Umbilical cord (tissue), 2 donors: ENCODE measurements around the gene RNF138. TPM values are rescaled to one million over a fixed set of nuclear protein-coding genes. Genes with fewer than 3 reads are reported as not detected.
A peak's percentile ranks its signal among the peaks of the same experiment; 100 is the strongest.
"Not testable (repeated sequence)": the region's sequence is repeated elsewhere in the genome, so short reads cannot be mapped to it uniquely, and the experiment has no call there.

Source experiments
- DNase-seq: peaks from one replicate; pipeline ENCODE4 v3.0.0-alpha.2; 2015; ENCODE audit warnings: low spot score
- total RNA-seq: library from RNA; depleted of rRNA; stranded (reverse); fragments of >200 nt; gene quantifications from one replicate; pipeline ENCODE4 v1.2.3, GENCODE V29; 2014; ENCODE audit warnings: low replicate concordance; ENCODE audit not compliant: insufficient read depth

The RNF138 gene
- total RNA-seq, 1 donor from 2014 or later, result 19.3 TPM

DNA sequence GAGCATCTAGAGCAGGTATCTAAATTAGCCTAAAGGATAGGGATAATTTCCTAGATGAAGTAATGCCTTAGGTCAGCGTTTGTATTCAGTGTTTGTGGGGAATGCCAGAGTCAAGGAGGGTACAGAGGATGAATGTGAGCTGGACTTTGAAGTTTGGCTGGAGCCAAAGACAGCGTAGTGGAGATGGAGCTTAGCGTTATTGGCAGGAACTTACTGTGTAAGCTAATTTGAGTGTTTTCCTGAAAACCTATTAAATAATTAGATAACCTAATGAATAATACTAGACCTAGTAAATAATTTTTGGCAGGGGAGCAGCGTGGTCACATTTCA, 4.2 kb downstream of the RNF138 start:
- DNase-seq, result no peak

DNA sequence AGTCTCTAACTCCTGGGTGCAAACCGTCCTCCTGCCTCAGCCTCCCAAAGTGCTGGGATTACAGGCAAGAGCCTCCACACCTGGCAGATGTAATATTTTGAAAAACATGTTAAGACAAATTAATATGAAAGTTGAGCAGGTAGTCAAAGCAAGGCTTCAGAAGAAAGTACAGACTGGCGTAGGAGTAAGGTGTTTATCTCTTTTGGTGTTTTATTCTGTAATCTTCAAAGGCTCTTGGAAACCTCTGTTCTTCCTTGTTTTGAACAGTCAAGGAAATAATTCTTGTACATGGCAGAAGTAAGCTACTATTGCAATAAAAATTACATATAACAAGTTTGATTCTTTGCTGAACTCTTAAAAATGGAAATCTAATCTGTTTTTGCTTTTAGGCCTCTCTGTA, 5.3 kb downstream of the RNF138 start:
- no peak for DNase-seq

DNA sequence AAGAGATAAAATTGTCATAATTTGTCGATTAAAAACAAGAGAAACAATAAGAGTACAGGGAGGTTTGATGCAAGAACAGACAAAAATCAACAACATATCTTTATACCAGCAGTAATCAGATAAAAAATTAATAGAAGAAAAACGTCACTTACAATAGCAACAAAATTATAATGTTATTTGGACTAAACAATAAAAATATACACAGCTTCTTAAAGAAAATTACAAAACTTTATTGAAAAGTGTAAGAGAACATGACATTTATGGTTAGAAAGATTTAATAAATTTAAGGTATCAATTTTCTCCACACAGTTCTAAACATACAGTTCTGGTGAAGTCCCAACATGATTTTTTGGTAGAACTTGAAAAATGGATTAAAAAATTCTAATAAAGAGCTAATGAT, 12.8 kb downstream of the RNF138 start:
- DNase-seq, result no peak

DNA sequence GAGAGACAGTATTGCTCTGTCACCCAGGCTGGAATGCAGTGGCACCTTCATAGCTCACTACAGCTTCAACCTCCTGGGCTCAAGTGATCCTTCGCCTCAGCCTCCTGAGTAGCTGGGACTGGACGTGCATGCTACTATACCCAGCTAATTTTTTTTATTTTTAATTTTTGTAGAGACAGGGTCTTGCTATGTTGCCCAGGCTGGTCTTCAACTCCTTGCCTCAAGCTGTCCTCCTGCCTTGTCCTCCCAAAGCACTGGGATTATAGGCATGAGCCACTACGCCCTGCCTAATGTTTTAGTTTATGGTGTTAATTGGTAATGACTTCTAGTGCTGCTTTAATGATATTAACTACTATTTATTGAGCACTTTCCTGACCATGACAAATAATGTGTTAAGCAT, 18.3 kb downstream of the RNF138 start:
- DNase-seq, result no peak

DNA sequence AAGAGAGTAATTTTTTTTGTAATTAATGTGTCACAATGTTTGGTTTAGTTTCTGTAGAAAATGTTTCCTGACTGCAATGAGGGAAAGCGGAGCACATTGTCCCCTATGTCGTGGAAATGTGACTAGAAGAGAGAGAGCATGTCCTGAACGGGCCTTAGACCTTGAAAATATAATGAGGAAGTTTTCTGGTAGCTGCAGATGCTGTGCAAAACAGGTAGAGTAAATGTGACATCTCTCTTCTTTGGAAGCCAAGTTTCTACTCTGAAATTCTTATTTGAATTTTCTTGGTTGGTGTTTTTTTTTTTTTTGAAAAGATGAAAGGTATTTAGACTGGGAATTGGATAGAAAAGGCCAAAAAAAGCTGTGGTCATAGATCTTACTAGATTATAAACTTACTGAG, 20.0 kb downstream of the RNF138 start:
- DNase-seq, result no peak

DNA sequence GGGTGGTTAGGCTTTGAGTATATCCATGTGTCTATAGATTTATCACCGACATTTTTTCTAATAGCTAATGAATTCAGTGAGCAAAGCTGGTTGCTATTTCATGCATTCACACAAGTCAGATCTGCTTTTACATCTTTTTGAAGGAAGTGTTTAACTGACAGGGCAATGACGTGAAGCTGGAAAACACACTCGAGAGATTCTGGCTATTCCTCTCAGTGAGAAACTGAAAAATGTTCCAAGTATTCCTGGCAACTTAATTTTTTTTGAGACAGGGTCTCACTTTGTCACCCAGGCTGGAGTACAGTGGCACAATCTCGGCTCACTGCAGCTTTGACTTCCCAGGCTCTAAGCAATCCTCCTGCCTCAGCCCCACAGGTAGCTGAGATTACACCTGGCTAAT, 21.2 kb downstream of the RNF138 start:
- DNase-seq, result no peak

DNA sequence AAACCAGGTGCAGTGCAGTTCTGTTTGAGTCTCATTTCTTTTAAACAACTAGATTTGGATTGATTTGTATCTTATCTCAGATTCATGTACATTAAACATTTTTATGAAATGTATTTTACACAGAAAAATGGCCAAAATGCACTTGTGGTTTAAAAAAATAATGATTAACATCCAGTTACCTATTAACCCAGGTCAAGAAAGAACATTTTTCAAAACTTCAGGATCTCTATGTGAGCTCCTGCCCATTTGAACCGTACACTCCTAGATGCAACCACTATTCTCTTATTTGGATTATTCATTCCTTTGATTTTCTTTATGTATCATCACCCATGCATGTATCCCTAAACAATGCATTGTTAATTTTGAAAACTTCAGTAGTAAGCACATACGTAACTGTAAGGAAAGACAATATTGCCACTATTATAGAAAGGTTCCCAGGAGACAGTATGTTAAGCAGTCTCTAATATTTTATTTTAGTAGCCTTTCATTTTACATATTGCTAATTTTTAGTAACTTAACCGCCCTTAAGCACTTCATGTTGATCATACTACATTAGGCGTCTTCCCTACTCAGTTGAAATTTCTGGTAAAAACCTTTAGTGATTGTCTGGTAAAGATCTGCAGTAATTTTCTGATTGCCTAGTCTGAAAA, 22.7 kb downstream of the RNF138 start:
- no peak for DNase-seq

DNA sequence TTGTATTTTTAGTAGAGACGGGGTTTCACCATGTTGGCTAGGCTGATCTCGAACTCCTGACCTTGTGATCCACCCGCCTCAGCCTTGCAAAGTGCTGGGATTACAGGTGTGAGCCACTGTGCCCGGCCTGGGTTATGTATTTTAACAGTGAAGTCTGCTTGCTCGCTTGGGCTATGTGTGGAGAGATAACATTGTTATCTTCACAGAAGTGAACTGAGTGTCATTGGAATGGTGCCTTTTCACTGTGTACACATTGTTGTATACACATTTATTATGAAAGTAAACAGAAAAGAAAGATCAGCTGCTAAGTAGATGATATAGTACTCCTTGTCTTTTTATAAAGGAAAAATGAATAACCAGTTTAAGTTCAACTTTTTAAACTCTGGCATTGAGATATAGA, 30.4 kb downstream of the RNF138 start:
- no peak for DNase-seq

DNA sequence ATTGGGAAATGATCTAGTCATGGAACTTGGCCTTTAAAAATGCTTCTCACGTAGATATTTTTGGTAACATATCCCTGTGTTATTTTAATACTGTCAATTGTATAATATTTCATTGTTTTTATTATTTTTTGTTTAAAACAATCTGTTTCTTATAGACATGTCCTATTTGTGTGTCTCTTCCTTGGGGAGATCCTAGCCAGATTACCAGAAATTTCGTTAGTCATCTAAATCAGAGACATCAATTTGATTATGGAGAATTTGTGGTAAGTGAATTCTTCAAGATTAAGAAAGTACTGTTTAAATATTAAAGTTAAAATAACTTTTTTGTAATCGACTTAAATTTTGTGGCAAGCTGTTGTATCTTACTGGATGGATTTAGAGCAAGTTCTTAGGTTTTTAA, 34.9 kb downstream of the RNF138 start:
- DNase-seq, result no peak

DNA sequence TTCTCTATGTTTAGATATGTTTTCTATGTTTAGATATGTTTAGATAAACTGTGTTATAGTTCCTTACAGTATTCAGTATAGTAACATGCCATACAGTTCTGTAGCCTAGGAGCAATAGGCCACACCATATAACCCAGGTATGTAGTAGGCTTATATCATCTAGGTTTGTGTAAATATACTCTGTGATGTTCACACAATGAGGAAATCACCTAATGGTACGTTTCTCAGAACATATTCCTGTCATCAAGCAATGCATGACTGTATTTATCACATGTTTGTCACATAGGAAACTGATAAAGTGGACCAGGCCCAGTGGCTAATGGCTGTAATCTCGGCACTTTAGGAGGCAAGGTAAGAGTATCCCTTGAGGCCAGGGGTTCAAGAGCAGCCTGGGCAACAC, 44.0 kb downstream of the RNF138 start:
- DNase-seq, result no peak

DNA sequence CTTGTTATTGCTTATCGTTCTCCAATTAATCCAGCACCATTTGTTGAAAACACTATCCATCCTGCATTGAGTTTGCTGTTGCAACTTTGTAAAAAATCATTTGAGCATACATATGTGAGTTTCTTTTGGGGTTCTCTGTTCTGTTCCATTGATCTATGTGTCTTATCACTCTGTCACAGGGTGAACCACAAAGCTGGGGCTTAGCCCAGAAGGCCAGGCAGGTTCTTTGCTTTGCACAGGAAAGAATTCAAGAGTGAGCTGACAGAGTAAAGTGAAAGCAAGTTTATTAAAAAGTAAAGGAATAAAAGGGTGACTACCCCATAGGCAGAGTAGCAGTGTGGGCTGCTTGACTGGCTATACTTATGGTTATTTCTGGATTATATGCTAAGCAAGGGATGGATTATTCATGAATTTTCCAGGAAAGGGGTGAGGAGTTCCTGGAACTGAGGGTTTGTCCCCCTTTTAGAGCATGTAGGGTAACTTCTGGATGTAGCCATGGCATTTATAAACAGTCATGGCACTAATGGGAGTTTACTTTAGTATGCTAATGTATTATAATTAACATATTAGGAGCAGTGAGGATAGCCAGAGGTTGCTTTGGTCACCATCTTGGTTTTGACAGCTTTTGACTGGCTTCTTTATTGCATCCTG, 46.8 kb downstream of the RNF138 start:
- DNase-seq, result no peak

DNA sequence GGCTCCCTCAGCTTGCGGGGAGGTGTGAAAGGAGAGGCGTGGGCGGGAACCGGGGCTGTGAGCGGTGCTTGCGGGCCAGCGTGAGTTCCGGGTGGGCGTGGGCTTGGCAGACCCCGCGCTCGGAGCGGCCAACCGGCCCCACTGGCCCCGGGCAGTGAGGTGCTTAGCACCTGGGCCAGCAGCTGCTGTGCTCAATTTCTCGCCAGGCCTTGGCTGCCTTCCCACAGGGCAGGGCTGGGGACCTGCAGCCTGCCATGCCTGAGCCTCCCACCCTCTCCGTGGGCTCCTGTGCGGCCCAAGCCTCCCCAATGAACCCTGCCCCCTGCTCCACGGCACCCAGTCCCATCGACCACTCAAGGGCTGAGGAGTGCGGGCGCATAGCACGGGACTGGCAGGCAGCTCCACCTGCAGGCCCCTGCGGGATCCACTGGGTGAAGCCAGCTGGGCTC, 48.2 kb downstream of the RNF138 start:
- no peak for DNase-seq

DNA sequence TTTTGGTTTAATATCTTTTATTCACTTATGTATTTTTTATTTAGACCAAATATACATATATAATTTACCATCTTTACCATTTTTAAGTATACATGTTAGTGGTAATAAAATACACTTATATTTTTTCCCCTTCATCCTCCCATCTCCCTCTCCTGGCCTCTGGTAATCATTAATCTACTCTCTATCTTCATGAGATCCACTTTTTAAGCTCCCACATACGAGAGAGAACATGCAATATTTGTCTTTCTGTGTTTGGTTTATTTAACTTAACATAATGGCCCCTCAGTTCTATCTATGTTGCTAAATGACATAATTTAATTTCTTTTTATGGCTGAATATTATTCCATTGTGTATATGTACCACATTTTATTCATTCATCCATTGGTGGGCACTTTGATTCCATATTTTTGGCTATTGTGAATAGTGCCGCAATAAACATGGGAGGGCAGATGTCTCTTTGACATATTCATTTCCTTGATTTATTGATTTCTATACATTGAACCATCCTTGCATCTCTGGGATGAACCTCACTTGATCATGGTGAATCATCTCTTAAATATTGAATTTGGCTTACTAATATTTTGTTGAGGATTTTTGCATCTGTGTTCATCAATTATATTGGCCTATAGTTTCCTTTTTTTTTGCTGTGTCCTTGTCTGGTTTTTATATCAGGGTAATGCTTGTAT, 56.7 kb downstream of the RNF138 start:
- no peak for DNase-seq

DNA sequence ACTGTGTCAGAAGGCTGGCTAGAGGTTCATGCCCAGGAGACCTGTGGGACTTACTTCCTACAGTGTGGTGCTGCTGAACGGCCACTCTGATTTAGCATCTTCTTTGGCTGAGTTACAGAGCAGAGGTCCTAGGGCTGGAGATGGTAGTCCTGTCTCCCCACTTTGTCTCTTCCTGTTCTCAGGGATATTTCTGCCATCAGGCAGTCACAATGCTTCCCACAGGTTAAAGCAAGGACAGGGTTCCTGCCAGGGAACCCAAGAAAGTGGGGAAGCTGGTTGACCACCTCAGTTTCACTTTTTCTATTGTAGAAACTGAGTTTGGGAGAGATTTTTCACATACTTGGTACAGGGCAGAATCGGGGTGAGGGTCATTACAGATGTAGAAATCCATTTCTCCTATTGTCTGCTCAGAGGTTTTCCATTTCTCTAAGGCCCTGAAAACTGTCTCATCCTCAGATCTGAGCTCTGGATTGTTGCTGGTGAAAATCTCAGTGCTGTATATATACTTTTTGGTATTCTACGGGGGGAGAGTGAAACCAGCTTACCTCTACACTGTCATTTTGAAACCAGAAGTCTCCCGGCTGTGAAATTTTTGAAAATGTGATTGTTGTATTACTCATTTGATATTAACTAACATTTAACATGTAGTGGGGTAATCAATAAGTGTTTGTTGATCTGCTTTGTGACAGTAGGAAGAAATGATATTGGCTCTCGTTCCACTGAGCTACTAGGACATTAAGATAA, 61.2 kb downstream of the RNF138 start:
- no peak for DNase-seq

DNA sequence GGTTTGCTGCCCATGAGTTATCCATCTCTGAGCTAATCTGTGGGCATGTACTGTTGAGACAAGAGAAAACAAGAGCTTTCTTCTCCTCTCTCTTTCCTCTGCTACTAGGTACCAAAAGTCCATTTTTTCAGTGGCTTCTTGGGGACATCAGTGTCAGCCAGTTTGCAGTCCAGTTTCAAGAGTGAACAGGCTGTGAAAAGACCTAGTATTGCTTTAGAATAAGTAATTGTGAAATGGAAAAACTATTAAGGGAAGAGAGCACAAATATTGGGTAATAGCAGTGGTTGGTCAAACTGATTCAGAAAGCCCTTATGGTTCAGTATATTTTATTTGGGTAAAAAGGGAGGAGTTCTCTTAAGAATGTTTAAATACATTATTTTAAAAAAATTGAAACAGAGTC, 65.2 kb downstream of the RNF138 start:
- no peak for DNase-seq

DNA sequence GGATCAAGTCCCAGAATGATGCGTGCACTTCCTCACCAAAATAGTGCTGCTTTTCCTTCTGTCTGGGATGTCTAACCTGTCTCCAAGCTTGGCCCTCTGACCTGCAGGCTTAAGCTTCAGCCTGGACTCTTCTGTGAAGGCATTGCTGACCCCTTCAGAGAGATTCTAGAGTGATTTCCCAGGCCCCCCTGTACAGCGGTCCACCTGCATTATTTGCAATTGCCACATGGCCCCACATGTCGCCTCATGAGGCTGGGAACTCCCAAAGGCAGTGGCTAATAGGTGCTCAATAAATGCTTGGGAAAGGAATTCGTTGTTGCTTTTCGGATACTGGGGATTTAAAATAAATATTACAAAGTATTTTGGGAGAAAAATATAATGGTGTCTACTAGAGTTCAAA, 65.9 kb downstream of the RNF138 start:
- DNase-seq, result no peak

DNA sequence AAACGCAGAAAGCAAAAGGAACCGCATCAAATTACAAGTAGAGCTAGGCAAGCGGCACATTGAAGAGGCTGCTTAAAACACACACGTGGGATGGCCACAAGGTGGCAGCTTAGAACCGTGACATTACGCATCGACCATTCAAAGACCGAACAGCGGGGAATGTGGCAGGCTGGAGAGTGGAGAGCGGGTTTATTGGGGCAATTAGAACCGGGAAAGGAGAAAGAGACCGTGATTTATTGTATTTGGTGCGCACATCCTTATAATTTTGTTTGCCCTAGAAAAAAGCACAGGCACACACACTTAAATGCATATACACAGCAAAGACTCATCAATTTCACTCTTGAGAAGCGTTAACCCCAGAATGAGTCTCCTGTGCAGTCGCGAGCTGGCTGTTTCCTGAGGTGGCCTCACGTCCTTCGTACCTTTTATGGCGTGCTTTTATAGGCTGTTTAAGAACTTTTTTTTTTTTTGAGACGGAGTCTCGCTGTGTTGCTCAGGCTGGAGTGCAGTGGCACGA, 66.5 kb downstream of the RNF138 start:
- DNase-seq, result peak; percentile 92

DNA sequence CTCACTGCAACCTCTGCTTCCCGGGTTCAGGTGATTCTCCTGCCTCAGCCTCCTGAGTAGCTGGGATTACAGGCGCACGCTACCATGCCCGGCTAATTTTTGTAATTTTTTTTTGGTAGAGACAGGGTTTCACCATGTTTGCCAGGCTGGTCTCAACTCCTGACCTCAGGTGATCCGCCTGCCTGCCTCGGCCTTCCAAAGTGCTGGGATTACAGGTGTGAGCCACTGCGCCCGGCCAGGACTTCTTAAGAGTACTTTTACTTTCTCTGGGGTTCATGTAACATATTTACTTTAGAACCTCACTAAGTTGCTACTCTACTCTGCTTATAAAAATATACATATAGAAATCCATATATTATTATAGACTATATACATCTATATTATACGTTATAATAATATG, 67.0 kb downstream of the RNF138 start:
- DNase-seq, result not testable (repeated sequence)

DNA sequence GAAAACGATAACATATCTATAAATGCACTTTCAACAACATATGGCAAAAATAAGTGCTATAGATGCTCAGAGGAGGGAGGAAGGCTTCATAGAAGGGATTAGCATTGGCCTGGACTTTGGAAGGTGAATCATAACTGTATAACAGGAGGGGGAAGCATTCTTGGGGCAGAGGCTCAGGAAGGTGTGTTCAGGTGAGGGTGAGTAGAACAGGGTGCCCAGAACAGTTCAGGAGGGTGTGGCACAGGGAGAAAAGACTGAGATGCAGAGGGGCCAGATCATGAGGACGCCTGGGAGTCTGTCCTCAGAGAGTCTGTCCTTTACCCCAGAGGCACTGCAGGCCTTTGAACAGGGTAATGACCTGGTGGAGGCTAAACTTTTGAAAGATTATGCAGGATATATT, 68.9 kb downstream of the RNF138 start:
- DNase-seq, result no peak

DNA sequence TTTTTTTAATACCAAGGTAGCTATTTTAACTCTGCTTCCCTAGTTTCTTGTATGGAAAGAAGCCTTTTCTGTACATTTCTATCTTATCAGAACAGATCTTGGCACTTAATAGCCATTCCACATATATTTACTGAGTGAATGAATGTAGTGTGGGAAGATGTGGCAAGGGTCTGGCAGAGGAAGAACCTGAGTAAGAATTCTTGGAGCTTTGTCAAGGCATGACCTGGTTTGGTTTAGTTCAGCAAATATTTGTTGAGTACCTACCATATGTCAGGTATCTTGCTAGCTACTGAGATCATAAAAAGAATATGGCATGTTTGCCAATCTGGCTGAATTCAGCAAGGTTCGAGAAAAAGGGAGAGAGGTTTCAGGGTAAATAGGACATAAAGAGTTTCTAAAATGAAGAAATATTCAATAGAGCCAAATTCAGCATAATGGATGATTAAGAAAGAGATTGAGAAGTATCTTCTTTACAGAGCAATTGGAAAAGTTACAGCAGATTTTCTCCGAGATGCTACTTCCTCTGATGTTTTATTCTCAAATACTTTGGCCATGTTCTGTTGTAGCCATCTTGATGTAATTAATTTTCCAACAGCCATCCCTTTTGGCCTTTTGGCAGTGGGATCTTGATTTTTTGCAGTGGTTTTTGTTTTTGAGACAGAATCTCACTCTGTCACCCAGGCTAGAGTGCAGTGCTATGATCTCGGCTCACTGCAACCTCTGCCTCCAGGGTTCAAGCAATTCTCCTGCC, 76.5 kb downstream of the RNF138 start:
- no peak for DNase-seq

DNA sequence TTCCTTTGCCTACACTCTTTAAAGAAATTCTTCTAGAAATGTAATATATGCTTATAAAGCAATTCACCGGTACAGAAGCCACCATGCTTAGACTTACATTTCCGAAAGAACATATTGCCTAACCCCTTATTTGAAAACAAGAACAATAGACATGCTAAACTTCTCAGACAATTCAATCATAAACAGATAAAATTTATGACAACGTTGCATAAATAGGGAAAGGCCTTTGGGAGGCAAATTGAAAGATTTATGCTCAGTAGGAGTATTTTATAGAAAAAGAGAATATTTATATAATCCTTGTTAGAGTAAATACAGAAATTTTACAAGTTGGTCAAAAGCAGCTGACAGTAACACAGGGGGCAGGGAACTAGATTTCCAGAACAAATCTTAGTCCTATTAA, 82.0 kb downstream of the RNF138 start:
- no peak for DNase-seq

DNA sequence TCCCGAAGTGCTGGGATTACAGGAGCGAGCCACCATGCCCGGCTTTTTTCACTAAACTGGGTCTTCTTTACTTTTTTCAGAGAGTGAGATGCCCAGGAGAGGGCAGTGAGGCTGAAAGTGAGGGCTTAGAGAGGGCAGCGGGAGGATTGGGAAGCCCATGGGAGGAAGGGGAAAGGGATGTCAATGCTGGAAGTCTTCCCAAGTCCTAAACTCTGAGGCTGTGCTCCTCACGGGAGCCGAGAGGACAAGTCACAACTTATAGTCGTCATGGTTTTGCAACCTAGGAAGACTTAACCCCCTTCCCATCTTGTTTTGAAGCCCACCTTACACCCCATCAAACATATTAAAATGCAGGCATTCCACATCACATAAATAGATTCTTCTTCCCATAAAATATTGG, 83.0 kb downstream of the RNF138 start:
- no peak for DNase-seq
